GM12878 (cell line): Measurements from ENCODE around the gene TGFB3. TPM values are rescaled to one million over a fixed set of nuclear protein-coding genes. Genes with fewer than 3 reads are reported as not detected.

ENCODE experiments used
- ATAC-seq: fragments of 200-7000 bp; cut with Tn5 transposase; 3 replicates; pipeline ENCODE4 v1.9.1; 2020; ENCODE audit warnings: mild to moderate bottlenecking, moderate library complexity
- BruUV-seq: library from RNA; stranded (reverse); fragments of 400-500 nt; replicated peaks from 2 replicates; lab custom pipeline; 2021; lab: Mats Ljungman, UMichigan
- CTCF ChIA-PET: fragments of 300-600 bp; sonication (Branson Sonifier 250); formaldehyde crosslinking; extraction: SDS; loops from one replicate; lab custom pipeline; 2021; ENCODE audit warnings: inconsistent platforms; lab: Yijun Ruan, JAX
- POLR2A ChIA-PET: fragments of 350-600 bp; formaldehyde crosslinking; extraction: SDS; loops from one replicate; lab custom pipeline; 2021; ENCODE audit warnings: inconsistent platforms; lab: Charles Lee
- RAD21 ChIA-PET: fragments of 300-600 bp; sonication (Branson Sonifier 250); formaldehyde crosslinking; loops from one replicate; lab custom pipeline; 2023; ENCODE audit warnings: antibody characterized with exemption; ENCODE audit not compliant: unreplicated experiment; lab: Charles Lee
- SMC1A ChIA-PET: fragments of 300-600 bp; sonication (Branson Sonifier 250); formaldehyde crosslinking; loops from one replicate; lab custom pipeline; 2023; ENCODE audit not compliant: unreplicated experiment, uncharacterized antibody; lab: Charles Lee
- DNase-seq: peaks from one replicate; pipeline ENCODE4 v3.0.0-alpha.2; 2011; ENCODE audit warnings: low read depth, low spot score
- FAIRE-seq: peaks from 3 replicates; lab custom pipeline; 2011; peaks lifted over from hg19 to GRCh38; lab: Jason Lieb, UNC
- H2AFZ ChIP-seq: 2 replicates; pipeline ENCODE4 v1.6.0; 2011; ENCODE audit warnings: low read depth, low read length, control low read depth; ENCODE audit not compliant: control insufficient read depth
- H3K27ac ChIP-seq: 2 replicates; pipeline ENCODE4 v1.5.1; 2011; ENCODE audit warnings: control low read depth; ENCODE audit not compliant: control insufficient read depth, insufficient read depth
- H3K27me3 ChIP-seq, 2 experiments: replicated peaks in 1 of 2; 2 replicates each; pipeline versions ENCODE4 v1.6.0 to v1.6.1; 2011; ENCODE audit warnings: low read length in 1 of 2; ENCODE audit not compliant: control insufficient read depth in 2 of 2, insufficient read depth in 2 of 2
- H3K36me3 ChIP-seq, 2 experiments: 2 replicates each; pipeline ENCODE4 v1.5.1; 2011; ENCODE audit warnings: low read length in 1 of 2; ENCODE audit not compliant: control insufficient read depth in 2 of 2, insufficient read depth in 2 of 2
- H3K4me1 ChIP-seq: 2 replicates; pipeline ENCODE4 v1.6.1; 2011; ENCODE audit warnings: mild to moderate bottlenecking, low read length, moderate library complexity, mixed read lengths; ENCODE audit not compliant: control insufficient read depth, insufficient read depth
- H3K4me2 ChIP-seq: 2 replicates; pipeline ENCODE4 v1.6.0; 2011; ENCODE audit warnings: control low read depth; ENCODE audit not compliant: control insufficient read depth, insufficient read depth
- H3K4me3 ChIP-seq: fragments of 200-600 bp; sonication (generic); 2 replicates; pipeline ENCODE4 v1.5.1; 2016
- H3K79me2 ChIP-seq: 2 replicates; pipeline ENCODE4 v1.6.0; 2011; ENCODE audit warnings: low read length; ENCODE audit not compliant: control insufficient read depth, insufficient read depth
- H3K9ac ChIP-seq: 2 replicates; pipeline ENCODE4 v1.8.0; 2011; ENCODE audit warnings: low read length, control low read depth, mixed read lengths; ENCODE audit not compliant: control insufficient read depth, insufficient read depth
- H3K9me3 ChIP-seq: replicated peaks from 3 replicates; pipeline ENCODE4 v1.5.1; 2011; ENCODE audit warnings: mild to moderate bottlenecking, low read length; ENCODE audit not compliant: control insufficient read depth, insufficient read depth
- H4K20me1 ChIP-seq: 2 replicates; pipeline ENCODE4 v1.6.0; 2011; ENCODE audit not compliant: control insufficient read depth, insufficient read depth
- BACH1 ChIP-seq: fragments of 450-650 bp; IDR thresholded peaks from 2 replicates; pipeline ENCODE4 v1.6.1; 2017; ENCODE audit warnings: mild to moderate bottlenecking, borderline replicate concordance
- BCL11A ChIP-seq: IDR thresholded peaks from 2 replicates; pipeline ENCODE4 v1.6.1; 2011; ENCODE audit warnings: low read depth, low read length
- CBFB ChIP-seq: IDR thresholded peaks from 2 replicates; pipeline ENCODE4 v1.6.1; 2016; ENCODE audit warnings: antibody characterized with exemption, low read depth
- CBX3 ChIP-seq: fragments of 200-600 bp; sonication (generic); IDR thresholded peaks from 2 replicates; pipeline ENCODE4 v1.6.1; 2016; ENCODE audit warnings: low read depth, borderline replicate concordance
- EZH2 ChIP-seq: IDR thresholded peaks from 2 replicates; pipeline ENCODE4 v1.6.1; 2012; ENCODE audit warnings: low read depth, mild to moderate bottlenecking, control low read depth, inconsistent platforms, low read length, borderline replicate concordance; ENCODE audit not compliant: control insufficient read depth
- GABPA ChIP-seq: IDR thresholded peaks from 2 replicates; pipeline ENCODE4 v1.6.1; 2014; ENCODE audit warnings: antibody characterized with exemption, low read depth, mild to moderate bottlenecking, inconsistent platforms
- NR2C2 ChIP-seq: IDR thresholded peaks from 2 replicates; pipeline ENCODE4 v1.6.1; 2011; ENCODE audit warnings: borderline replicate concordance, low read depth; ENCODE audit not compliant: control insufficient read depth, insufficient read length
- PAX8 ChIP-seq: fragments of 450-650 bp; IDR thresholded peaks from 2 replicates; pipeline ENCODE4 v1.6.1; 2017; ENCODE audit warnings: mild to moderate bottlenecking, moderate library complexity
- RELA ChIP-seq: fragments of 450-650 bp; IDR thresholded peaks from 2 replicates; pipeline ENCODE4 v1.8.0; 2014; ENCODE audit warnings: borderline replicate concordance; ENCODE audit not compliant: partially characterized antibody
- RUNX3 ChIP-seq: IDR thresholded peaks from 2 replicates; pipeline ENCODE4 v1.6.1; 2012; ENCODE audit warnings: low read length, inconsistent platforms
- SMARCA5 ChIP-seq: fragments of 450-650 bp; IDR thresholded peaks from 2 replicates; pipeline ENCODE4 v1.6.1; 2017; ENCODE audit warnings: mild to moderate bottlenecking
- STAT3 ChIP-seq: IDR thresholded peaks from 2 replicates; pipeline ENCODE4 v1.6.1; 2011; ENCODE audit warnings: low read depth, low read length, improper control_type of control experiment
- YY1 ChIP-seq: IDR thresholded peaks from 2 replicates; pipeline ENCODE4 v1.6.1; 2011; ENCODE audit warnings: low read depth, mild to moderate bottlenecking, low read length
- ZBTB33 ChIP-seq: fragments of 450-650 bp; IDR thresholded peaks from 2 replicates; pipeline ENCODE4 v1.6.1; 2017; ENCODE audit warnings: mild to moderate bottlenecking
- WGBS: methylation state at CpG from one replicate; pipeline ENCODE4 v1.1.6; 2016; ENCODE audit warnings: low lambda C conversion rate; ENCODE audit not compliant: insufficient replicate concordance, insufficient coverage; ENCODE audit errors: missing lambda C conversion rate; 5-methylcytosine and 5-hydroxymethylcytosine counted together
- in situ Hi-C: fragments of 300-500 bp; cut with MboI; formaldehyde crosslinking; loops from 9 replicates; pipeline ENCODE4 v1.14.3; 2018; ENCODE audit warnings: mixed read lengths
- intact Hi-C: fragments of 100-400 bp; cut with micrococcal nuclease; formaldehyde crosslinking; loops from one replicate; pipeline ENCODE4 v1.14.2; 2022; ENCODE audit not compliant: unreplicated experiment
- polyA plus RNA-seq, 11 experiments: library from polyadenylated mRNA; depleted of rRNA in 4 of 11; unstranded in 6 of 11; stranded (reverse) in 5 of 11; fragments of >200 nt; fragmentation: Nextera tagmentation in 4 of 11; fragmentation: Illumina TruSeq in 1 of 11; extraction: Ambion mirVana in 4 of 11; extraction: Trizol in 1 of 11; gene quantifications; 1 replicate in 1 of 11; 2 replicates in 10 of 11; pipeline versions ENCODE4 v1.2.1 to v1.2.3, GENCODE V29; 2011 to 2016; ENCODE audit warnings: inconsistent platforms in 2 of 11, missing spikeins in 2 of 11, low read depth in 1 of 11
- total RNA-seq, 4 experiments: library from RNA; depleted of rRNA in 3 of 4; stranded (reverse); fragments of >200 nt in 3 of 4; fragmentation: Illumina TruSeq in 1 of 4; extraction: Trizol in 1 of 4; gene quantifications; 2 replicates each; pipeline versions ENCODE4 v1.2.1 to v1.2.3, GENCODE V29; 2013 to 2021
- TF ChIP-seq, protein P1 (sequence below): fragments of 450-650 bp; formaldehyde crosslinking; IDR thresholded peaks from 2 replicates; pipeline ENCODE4 v1.4.0; 2022; ENCODE audit warnings: mild to moderate bottlenecking, moderate library complexity
- TF ChIP-seq, protein P2 (sequence below): fragments of 450-650 bp; IDR thresholded peaks from 2 replicates; pipeline ENCODE4 v1.6.1; 2017; ENCODE audit warnings: antibody characterized with exemption, mild to moderate bottlenecking, moderate library complexity

TGFB3 gene
- total and polyA plus RNA-seq, 10 of the 15 experiments (the other 5 are each of a cell fraction or from before 2014, with no cell fraction given), result 0.27 to 2.6 (median 0.82) TPM

- TF ChIP-seq ZBTB33, result no peak
- no peak for TF ChIP-seq CBX3
- no peak for TF ChIP-seq RELA
- no peak for TF ChIP-seq PAX8
- TF ChIP-seq YY1, result no peak
- TF ChIP-seq, all 136 proteins: peak for 0
These were observed 20.6 kb upstream of the TGFB3 start (continued) for GRCh38 chr14:76002383-76002782.

DNA sequence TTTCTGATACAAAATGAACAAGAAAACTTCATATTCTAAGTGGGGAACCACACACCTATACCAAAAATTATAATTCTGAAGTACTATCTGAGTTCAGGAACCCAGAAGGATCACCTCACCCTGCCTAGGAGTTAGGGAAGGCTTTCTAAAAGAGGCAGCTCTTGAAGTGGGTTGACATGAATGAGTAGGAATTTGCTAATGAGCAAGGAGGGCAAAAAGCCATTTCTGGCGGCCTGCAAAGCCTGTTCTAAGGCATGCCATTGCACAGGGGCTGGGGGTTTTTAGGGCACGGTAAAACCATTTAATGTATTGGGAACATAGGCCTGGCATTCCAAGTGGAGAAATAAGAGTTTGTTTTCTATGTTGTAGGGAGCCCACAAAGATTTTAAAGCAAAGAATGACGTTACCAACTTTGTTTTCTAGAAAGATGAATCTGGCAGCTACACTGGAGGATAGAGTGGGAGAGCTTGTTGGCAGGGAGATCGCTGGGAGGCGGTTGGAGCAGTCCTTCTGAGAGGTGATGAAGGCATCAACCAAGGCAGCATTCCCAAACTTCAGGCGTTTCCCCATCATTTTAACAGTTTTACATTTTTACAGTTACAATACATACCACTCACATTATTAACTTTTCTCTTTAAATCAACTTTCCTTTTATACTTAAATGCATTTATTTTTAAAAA lies 17.9 kb upstream of the TGFB3 start:
- CTCF ChIA-PET, result no interaction called here
- Histone ChIP-seq H4K20me1 (no peaks in the 10 kb centered on the region), H3K27ac (no peak overlapping the region), H3K4me2 (no peak overlapping the region), H3K36me3 (no peaks in the 10 kb centered on the region), H2AFZ (no peak overlapping the region), H3K79me2 (no peaks in the 10 kb centered on the region), H3K9ac (no peak overlapping the region), H3K27me3 (no peaks in the 10 kb centered on the region), H3K4me1 (no peaks in the 10 kb centered on the region), H3K4me3 (no peak overlapping the region), H3K9me3 (no peaks in the 10 kb centered on the region; the same call in 2 of the 3 replicates)
- in situ Hi-C loops, result no loop called here
- RAD21 ChIA-PET, result no interaction called here
- BruUV-seq, result no TSS peak
- intact Hi-C loops, result no loop called here
- FAIRE-seq, result no peak
- no peak for ATAC-seq
- DNase-seq, result no peak
- SMC1A ChIA-PET, result no interaction called here
- POLR2A ChIA-PET, result interaction anchor here (0.7 kb wide), 1 partner anchor 23 kb away, joined by 3 read pairs; no protein-coding TSS in a partner anchor
- WGBS, result 77% methylated on average over 6 of the region's 6 CpGs
- no peak for TF ChIP-seq STAT3
- no peak for TF ChIP-seq EZH2
- TF ChIP-seq, protein P1, sequence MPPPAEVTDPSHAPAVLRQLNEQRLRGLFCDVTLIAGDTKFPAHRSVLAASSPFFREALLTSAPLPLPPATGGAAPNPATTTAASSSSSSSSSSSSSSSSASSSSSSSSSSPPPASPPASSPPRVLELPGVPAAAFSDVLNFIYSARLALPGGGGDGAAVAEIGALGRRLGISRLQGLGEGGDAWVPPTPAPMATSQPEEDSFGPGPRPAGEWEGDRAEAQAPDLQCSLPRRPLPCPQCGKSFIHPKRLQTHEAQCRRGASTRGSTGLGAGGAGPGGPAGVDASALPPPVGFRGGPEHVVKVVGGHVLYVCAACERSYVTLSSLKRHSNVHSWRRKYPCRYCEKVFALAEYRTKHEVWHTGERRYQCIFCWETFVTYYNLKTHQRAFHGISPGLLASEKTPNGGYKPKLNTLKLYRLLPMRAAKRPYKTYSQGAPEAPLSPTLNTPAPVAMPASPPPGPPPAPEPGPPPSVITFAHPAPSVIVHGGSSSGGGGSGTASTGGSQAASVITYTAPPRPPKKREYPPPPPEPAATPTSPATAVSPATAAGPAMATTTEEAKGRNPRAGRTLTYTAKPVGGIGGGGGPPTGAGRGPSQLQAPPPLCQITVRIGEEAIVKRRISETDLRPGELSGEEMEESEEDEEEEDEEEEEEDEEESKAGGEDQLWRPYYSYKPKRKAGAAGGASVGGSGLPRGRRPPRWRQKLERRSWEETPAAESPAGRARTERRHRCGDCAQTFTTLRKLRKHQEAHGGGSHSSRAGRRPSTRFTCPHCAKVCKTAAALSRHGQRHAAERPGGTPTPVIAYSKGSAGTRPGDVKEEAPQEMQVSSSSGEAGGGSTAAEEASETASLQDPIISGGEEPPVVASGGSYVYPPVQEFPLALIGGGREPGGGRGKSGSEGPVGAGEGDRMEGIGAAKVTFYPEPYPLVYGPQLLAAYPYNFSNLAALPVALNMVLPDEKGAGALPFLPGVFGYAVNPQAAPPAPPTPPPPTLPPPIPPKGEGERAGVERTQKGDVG (CRISPR knock-in tag), result no peak
- TF ChIP-seq BACH1, result no peak
- no peak for TF ChIP-seq SMARCA5
- TF ChIP-seq BCL11A, result no peak
- no peak for TF ChIP-seq CBFB
- TF ChIP-seq NR2C2, result no peak
- no peak for TF ChIP-seq GABPA
- no peak for TF ChIP-seq RUNX3
- TF ChIP-seq, protein P2, sequence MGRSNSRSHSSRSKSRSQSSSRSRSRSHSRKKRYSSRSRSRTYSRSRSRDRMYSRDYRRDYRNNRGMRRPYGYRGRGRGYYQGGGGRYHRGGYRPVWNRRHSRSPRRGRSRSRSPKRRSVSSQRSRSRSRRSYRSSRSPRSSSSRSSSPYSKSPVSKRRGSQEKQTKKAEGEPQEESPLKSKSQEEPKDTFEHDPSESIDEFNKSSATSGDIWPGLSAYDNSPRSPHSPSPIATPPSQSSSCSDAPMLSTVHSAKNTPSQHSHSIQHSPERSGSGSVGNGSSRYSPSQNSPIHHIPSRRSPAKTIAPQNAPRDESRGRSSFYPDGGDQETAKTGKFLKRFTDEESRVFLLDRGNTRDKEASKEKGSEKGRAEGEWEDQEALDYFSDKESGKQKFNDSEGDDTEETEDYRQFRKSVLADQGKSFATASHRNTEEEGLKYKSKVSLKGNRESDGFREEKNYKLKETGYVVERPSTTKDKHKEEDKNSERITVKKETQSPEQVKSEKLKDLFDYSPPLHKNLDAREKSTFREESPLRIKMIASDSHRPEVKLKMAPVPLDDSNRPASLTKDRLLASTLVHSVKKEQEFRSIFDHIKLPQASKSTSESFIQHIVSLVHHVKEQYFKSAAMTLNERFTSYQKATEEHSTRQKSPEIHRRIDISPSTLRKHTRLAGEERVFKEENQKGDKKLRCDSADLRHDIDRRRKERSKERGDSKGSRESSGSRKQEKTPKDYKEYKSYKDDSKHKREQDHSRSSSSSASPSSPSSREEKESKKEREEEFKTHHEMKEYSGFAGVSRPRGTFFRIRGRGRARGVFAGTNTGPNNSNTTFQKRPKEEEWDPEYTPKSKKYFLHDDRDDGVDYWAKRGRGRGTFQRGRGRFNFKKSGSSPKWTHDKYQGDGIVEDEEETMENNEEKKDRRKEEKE, result no peak
